ENCODE results near the gene OPRL1.
"Not testable (repeated sequence)": the region's sequence is repeated elsewhere in the genome, so short reads cannot be mapped to it uniquely, and the experiment has no call there.

The OPRL1 gene

DNA sequence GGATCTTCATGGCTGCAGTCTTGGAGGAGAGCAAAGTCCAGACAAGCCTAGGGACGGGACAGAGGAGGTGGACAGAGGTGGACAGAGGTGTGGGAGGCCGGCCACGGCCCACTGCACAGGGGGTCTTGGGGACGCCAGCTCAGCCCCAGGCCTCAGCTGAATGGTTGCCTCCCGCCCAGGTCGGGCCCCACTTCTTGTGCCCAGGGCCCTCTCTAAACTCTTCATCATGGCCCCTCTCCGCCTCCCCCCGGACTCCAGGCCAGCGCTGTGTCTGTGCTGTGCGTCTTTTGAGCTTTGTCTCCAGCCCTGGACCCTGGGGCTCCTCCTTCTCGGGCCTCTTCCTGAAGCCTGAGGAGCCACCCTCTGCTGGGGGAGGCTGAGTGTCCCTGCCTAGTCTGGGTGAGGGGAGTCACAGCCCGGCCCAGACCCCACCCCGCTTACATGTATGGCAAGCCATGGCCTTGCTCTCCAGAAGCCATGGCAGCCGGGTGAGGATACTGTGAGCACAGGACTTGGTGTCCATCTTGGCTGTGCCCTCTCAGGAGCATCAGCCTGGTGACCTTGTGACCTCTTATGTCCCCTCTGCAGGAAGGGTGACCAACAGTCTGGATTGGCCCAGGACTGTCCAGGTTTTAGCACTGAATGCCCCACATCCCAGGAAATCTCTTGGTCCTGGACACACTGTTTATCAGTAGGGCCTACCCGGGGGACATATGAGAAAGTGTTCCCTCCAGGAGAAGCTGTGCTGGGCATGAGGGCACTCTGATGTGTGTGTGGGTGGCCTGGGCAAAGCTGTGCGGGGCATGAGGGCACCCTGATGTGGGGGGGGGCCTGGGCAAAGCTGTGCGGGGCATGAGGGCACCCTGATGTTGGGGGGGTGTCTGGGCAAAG is 36.9 kb downstream of the OPRL1 start:
- H3K4me1 ChIP-seq (ENCODE audit: control insufficient read depth, insufficient read depth, low read length): no peaks in the 10 kb centered on the region
- ChIA-PET CTCF (interaction anchor here (0.6 kb wide), 1 partner anchor 184 kb away, joined by 4 read pairs; no protein-coding TSS in a partner anchor), POLR2A (interaction anchor here (0.8 kb wide), 1 partner anchor 8 kb away, joined by 3 read pairs; no protein-coding TSS in a partner anchor)
- H3K4me3 ChIP-seq (ENCODE audit: low read depth, low read length): no peak overlapping the region
- H3K9me3 ChIP-seq (ENCODE audit: control insufficient read depth, insufficient read depth, low read depth, low read length): no peaks in the 10 kb centered on the region
- TF ChIP-seq, protein P1, sequence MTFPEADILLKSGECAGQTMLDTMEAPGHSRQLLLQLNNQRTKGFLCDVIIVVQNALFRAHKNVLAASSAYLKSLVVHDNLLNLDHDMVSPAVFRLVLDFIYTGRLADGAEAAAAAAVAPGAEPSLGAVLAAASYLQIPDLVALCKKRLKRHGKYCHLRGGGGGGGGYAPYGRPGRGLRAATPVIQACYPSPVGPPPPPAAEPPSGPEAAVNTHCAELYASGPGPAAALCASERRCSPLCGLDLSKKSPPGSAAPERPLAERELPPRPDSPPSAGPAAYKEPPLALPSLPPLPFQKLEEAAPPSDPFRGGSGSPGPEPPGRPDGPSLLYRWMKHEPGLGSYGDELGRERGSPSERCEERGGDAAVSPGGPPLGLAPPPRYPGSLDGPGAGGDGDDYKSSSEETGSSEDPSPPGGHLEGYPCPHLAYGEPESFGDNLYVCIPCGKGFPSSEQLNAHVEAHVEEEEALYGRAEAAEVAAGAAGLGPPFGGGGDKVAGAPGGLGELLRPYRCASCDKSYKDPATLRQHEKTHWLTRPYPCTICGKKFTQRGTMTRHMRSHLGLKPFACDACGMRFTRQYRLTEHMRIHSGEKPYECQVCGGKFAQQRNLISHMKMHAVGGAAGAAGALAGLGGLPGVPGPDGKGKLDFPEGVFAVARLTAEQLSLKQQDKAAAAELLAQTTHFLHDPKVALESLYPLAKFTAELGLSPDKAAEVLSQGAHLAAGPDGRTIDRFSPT (tag by site-specific recombination; IDR thresholded peaks at IDR 0.05): 0 out of 2 replicates have a peak, but pooled peaks have one; percentile 37
- peak; percentile 60; the same call in 1 of the 2 replicates for TF ChIP-seq BCL11A (tag by site-specific recombination; IDR thresholded peaks at IDR 0.05; ENCODE audit: low read depth)
- no peak for TF ChIP-seq ZNF114 (tag by site-specific recombination; IDR thresholded peaks at IDR 0.05)
- no peaks in the 10 kb centered on the region for H3K36me3 ChIP-seq (ENCODE audit: control insufficient read depth in 2 of 2, insufficient read depth in 1 of 2, low read length in 2 of 2)
- H3K27ac ChIP-seq (ENCODE audit: extremely low read depth, low read depth, low read length): no peak overlapping the region

DNA sequence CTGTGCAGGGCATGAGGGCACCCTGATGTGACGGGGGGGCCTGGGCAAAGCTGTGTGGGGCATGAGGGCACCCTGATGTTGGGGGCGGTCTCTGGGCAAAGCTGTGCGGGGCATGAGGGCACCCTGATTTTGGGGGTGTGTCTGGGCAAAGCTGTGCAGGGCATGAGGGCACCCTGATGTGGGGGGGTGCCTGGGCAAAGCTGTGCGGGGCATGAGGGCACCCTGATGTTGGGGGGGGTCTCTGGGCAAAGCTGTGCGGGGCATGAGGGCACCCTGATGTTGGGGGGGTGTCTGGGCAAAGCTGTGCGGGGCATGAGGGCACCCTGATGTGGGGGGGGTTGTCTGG is 37.5 kb downstream of the OPRL1 start:
- POLR2A ChIA-PET; CTCF ChIA-PET; H3K27ac ChIP-seq (ENCODE audit: extremely low read depth, low read depth, low read length): not testable (repeated sequence)

DNA sequence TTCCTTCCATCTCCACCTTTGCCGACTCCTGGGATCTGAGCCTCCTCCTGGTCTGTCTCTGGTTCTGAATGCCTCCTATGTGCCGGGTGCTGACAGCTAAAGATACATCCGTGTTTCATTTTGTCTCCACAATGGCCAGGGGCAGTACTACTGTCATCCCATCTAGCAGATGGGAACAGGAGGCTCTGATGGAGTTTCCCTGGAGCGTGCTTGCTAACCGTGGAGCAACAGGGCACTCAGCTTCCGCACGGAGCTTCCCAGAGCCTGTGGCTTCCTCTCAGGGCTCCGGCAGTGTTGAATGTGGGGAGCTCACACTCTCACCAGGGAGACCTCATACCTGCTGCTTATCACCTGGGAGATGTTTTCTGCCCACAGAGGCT is 39.4 kb downstream of the OPRL1 start:
- POLR2A ChIA-PET: no interaction called here
- TF ChIP-seq KLF1 (tag by site-specific recombination; IDR thresholded peaks at IDR 0.05): no peak
- TF ChIP-seq, protein P2, sequence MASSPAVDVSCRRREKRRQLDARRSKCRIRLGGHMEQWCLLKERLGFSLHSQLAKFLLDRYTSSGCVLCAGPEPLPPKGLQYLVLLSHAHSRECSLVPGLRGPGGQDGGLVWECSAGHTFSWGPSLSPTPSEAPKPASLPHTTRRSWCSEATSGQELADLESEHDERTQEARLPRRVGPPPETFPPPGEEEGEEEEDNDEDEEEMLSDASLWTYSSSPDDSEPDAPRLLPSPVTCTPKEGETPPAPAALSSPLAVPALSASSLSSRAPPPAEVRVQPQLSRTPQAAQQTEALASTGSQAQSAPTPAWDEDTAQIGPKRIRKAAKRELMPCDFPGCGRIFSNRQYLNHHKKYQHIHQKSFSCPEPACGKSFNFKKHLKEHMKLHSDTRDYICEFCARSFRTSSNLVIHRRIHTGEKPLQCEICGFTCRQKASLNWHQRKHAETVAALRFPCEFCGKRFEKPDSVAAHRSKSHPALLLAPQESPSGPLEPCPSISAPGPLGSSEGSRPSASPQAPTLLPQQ (tag by site-specific recombination; IDR thresholded peaks at IDR 0.05): no peak
- TF ChIP-seq, protein P3, sequence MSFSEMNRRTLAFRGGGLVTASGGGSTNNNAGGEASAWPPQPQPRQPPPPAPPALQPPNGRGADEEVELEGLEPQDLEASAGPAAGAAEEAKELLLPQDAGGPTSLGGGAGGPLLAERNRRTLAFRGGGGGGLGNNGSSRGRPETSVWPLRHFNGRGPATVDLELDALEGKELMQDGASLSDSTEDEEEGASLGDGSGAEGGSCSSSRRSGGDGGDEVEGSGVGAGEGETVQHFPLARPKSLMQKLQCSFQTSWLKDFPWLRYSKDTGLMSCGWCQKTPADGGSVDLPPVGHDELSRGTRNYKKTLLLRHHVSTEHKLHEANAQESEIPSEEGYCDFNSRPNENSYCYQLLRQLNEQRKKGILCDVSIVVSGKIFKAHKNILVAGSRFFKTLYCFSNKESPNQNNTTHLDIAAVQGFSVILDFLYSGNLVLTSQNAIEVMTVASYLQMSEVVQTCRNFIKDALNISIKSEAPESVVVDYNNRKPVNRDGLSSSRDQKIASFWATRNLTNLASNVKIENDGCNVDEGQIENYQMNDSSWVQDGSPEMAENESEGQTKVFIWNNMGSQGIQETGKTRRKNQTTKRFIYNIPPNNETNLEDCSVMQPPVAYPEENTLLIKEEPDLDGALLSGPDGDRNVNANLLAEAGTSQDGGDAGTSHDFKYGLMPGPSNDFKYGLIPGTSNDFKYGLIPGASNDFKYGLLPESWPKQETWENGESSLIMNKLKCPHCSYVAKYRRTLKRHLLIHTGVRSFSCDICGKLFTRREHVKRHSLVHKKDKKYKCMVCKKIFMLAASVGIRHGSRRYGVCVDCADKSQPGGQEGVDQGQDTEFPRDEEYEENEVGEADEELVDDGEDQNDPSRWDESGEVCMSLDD (tag by site-specific recombination; IDR thresholded peaks at IDR 0.05): no peak
- no peak for TF ChIP-seq ZNF548 (tag by site-specific recombination; IDR thresholded peaks at IDR 0.05)
- TF ChIP-seq IKZF3 (tag by site-specific recombination; IDR thresholded peaks at IDR 0.05): peak; percentile 67
- TF ChIP-seq SCRT2 (tag by site-specific recombination; IDR thresholded peaks at IDR 0.05): peak; percentile 35; the same call in 1 of the 2 replicates

More for the DNA sequence above, 37.5 kb downstream of the OPRL1 start:
- H3K4me3 ChIP-seq (ENCODE audit: low read depth, low read length); H3K9me3 ChIP-seq (ENCODE audit: control insufficient read depth, insufficient read depth, low read depth, low read length); H3K36me3 ChIP-seq (ENCODE audit: control insufficient read depth in 2 of 2, insufficient read depth in 1 of 2, low read length in 2 of 2); H3K4me1 ChIP-seq (ENCODE audit: control insufficient read depth, insufficient read depth, low read length): not testable (repeated sequence)

More for the DNA sequence above, 39.4 kb downstream of the OPRL1 start:
- H3K4me3 ChIP-seq (ENCODE audit: low read depth, low read length): no peak overlapping the region
- H3K36me3 ChIP-seq (ENCODE audit: control insufficient read depth in 2 of 2, insufficient read depth in 1 of 2, low read length in 2 of 2): no peaks in the 10 kb centered on the region
- no peaks in the 10 kb centered on the region for H3K4me1 ChIP-seq (ENCODE audit: control insufficient read depth, insufficient read depth, low read length)
- H3K9me3 ChIP-seq (ENCODE audit: control insufficient read depth, insufficient read depth, low read depth, low read length): no peaks in the 10 kb centered on the region
- H3K27ac ChIP-seq (ENCODE audit: extremely low read depth, low read depth, low read length): no peak overlapping the region
- CTCF ChIA-PET: interaction anchor here (0.6 to 3.5 kb wide), 13 partner anchors 9 to 581 kb away, joined by 3 to 35 read pairs (median 5); partner anchors contain the start of genes LKAAEAR1, PRPF6 and SAMD10

All from HEK293 (cell line).